HG03460 (cell line): ENCODE measurements around the gene RIMBP2.

ENCODE experiments used
- ATAC-seq: cut with Tn5 transposase; IDR thresholded peaks from one replicate; pipeline ENCODE4 v1.9.1; 2021; ENCODE audit not compliant: unreplicated experiment

RIMBP2 gene

DNA sequence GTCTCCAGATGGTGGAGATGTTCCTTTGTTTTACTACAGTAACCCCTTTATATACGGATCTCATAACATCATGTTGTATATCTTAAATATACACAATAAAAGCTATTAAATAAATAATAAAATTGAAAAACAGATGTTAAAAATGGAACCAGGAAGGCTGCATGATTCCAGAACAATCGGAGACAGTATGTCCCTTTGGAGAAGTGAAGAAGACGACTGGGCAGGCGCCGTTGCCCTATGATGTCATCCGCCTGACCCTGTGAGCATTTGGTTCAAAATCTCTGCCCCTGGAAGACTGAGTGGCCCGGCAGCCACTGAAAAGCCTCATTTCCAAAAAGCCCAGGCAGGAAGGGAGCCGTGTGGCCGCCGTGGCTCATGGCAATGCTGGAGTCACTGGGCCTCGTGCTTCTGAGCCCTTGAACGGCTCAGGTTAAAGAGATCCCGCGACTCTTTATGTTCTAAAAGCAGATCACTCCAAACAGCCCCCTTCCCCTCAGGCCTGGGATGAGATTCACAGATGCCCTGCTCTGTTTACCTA is 30.8 kb downstream of the RIMBP2 start:
- ATAC-seq: no peak

DNA sequence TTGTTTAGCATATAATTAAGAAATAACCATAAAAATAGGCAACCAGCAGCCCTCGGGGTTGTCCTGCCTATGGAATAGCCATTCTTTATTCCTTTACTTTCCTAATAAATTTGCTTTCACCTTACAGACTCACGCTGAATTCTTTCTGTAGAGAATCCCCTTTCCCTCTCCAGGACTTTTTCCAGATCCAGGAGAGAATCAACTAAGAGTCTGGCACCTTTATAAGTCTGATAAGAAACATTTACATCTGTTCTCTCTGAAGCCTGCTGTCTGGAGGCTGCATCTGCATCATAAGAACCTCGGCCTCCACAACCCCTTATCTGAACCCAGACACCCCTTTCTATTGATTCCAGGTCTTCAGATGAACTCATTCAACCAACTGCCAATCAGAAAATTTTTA is 32.3 kb downstream of the RIMBP2 start:
- no peak for ATAC-seq

DNA sequence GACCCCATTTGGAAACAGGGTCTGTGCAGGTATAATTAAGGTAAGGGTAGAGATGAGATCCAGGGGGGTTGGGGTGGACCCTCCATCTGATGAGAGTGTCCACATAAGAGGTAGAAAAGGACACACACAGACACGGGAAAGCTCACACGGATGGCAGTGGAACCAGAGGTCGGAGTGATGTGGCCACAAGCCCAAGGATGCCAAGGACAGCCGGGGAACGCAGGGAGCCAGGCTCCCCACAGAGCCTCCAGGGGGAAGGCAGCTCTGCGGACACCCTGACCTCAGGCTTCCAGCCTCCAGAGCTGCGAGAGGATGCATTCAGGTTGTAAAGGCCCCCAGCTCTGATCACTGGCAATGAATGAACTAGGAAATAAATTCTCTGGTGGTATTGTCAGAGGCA is 33.0 kb downstream of the RIMBP2 start:
- ATAC-seq: no peak

DNA sequence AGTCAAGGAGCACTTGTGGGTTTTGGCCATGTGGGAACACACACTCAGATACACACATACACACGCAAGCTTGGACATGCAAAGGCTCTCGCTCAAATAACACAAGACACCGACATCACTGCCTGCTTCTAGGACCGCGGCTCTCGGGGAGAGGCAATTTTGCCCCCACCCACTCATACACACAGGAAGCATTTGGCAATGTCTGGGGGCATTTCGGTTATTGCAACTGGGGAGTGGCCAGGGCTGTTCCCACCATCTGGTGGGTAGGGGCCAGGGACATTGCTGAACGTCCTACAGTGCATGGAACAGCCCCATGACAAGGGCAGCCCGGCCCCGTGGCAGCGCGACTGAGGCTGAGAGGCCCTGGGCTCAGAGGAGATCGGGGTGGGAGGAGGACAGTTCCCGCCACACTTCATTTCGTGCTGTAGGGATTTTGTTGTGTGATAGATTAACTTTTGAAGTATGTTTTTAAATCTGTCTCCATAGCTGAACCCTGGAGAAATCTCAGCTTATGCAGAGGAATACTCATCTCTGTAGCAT is 35.6 kb downstream of the RIMBP2 start:
- ATAC-seq: no peak

DNA sequence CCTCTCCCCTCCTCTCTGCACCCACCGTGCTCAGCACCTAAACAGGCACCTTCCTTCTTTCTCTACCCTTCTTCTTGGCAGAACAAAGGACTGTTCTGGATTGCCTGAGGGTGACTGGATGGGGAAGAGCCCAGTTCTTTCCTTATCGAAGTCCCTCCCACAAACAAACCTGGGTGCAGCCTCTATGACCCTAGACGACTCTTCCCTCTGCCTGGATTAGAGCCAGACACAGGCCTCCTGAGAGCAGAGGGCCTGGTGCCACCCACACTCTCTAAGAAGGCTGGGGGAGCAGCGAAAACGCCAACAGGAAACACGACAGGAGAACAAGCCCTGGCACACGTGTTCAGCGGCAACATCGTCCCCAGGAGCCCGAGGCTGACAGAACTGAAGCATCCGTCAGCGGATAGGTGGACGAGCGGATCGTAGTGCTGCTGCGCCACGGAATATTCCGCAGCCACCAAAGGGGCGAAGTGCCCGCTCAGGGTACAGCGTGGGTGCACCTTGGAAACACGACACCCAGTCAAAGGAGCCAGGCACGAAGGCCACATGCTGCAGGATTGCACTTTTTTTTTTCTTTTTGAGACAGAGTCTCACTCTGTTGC is 38.0 kb downstream of the RIMBP2 start:
- no peak for ATAC-seq

DNA sequence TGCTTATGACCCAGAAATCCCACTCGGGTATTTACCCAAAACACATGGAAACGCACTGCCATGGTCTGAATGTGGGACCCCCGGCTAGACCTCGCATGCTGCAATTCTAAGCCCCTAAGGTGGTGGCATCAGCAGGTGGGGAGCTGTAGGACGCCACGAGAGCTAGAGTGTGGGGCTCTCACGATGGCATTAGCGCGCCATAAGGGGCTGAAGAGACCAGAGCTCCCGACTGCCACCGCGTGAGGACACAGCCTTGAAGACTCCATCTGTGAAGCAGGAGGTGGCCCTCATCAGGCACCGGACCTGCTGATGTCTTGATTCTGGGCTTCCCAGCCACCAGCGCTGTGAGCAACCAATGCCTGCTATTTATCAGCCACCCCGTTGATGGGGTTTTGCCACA is 40.3 kb downstream of the RIMBP2 start:
- no peak for ATAC-seq

DNA sequence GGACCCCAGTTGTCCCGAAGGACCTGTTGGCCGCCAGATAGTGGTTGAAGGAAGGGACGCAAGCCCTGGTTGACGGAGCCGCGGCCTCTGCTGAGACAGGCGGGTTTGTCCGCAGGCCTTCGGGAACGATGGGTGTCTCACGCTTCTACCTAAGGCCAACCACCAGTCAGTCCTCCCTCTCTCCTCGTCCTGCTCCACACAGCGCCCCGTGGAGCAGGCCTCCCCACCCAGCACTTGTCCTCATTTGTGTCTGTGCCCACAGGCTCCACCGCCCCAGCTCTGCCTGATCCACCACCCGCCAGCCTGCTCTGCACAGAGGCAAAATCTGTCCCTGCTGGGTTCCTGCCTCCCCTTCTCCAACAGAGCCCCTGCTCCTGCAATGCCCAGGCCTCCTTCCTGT is 41.0 kb downstream of the RIMBP2 start:
- ATAC-seq: no peak

DNA sequence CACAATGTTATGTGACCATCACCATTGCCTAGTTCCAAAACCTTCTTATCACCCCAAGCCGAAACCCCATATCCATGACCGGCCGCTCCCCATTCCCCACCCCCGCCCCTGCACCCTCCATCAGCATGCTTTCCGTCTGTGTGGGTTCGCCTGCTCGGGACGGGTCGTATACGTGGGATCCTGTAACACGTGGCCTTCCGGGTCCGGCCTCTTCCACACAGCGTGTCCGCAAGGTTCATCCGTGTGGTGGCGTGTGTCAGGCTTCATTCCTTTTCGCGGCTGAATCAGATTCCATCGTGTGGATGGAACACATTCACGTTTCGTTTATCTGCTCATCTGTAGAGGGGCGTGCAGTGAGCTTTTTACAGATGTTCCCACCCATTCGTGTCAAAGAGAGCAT is 41.4 kb downstream of the RIMBP2 start:
- ATAC-seq: no peak

DNA sequence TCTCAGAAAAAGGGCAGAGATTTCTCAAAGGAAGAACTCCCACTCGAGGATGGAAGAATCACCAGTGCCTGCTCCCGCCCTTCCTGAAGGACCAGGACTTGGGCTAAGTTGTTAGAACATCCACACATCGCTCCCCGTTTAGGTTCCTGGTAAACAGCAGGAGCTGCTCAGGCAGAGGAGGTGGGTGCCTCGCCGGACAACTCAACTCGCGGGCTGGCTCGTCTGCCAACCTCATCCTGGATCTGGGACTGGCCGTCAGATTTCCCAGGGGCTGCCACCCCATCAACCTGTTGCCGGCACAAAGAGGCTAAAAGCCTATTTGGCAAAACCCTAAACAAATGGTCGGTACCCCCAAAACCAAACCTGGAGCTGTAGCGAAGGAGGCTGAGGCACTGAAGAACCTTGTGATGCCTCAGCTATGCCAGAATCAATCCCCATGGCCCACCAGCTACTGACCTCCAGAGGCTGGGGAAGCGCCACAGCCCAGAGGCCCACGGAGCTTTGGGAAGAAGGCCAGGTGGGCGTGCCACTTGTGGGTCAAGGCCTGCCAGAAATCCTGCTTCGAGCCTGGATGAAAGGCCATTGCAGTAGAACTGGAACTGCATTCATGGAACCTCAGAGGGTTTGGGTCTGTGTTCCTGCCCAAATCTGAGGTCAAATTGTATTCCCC is 42.9 kb downstream of the RIMBP2 start:
- no peak for ATAC-seq

DNA sequence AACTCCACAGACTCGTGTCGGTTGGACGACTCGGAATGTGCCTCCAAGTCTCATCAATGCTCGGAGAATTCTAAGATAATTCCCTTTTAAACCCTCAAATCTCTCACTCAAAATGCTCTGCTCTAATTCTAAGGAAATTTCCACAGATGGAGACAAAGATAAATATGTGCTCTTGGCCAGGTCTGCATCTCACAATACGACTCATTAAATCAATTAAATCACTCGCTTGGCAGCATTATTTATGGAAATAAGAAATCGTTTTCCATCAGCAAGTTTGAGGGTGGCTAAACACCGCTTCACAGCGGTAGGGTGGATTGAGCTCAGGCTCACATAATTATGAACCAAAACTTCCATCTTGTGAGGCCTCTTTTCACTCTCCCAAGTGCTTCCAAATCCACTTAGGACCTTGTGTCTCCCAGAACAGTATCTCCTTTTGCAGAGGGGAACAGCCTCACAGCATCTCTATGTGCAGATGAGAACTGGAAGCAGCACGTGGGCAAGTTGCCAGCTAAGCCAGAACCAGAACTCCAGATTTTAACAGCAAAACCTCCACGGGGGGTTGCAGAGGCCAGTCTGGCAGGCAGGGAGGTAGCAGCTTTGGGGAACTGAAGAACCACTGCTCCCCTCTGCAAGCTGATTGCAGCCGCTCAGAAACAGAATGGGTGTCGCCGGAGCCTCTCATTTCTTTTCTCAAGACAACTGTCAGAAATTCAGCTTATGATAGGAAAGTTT is 43.8 kb downstream of the RIMBP2 start:
- ATAC-seq: no peak

DNA sequence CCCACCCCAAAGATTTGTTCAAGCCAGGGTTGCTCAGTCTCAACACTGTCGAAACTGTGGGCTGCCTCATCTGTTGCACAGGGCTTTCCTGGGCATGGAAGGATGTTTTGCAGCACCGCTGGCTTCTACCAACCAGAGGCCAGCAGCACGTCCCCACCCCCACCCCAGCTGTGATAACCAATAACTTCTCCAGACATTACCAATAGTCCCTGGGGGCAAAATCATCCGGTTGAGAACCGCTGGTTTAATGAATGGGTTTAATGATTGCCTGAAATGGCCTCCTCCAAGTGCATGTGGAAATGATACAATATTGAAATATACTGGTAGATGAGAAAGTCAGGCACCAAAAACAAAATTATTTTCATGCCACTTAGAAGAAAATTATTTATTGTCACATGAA is 44.5 kb downstream of the RIMBP2 start:
- no peak for ATAC-seq

DNA sequence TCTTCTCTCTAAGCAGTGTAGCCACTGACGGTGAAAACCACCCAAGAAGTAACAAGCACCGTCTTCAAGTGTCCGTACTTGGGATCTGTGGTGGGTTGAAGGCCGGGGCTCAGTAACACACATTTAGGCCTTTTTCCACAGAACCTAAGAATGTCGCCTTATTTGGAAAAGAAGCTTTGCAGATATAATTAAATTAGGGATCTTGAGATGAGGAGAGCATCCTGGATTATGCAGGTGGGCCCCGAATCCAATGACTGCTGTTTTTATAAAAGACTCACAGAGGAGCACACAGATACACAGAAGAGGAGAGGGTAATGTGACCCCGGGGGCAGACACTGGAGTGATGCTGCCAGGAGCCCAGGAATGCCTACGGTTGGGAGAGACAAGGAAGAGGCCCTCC is 46.3 kb downstream of the RIMBP2 start:
- no peak for ATAC-seq

DNA sequence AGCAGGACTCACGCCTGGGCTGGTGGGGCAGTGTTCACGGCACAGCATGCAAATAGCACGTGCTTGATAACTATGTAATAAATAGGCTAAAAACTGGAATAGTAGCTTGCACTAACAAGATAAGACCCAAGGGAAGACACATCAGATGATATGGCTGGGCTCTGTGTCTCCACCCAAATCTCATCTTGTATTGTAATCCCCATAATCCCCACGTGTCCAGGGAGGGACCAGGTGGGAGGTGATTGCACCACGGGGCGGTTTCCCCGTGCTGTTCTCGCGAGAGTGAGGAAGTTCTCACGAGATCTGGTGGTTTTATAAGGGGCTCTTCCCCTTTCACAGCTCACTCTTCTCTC is 46.9 kb downstream of the RIMBP2 start:
- no peak for ATAC-seq

DNA sequence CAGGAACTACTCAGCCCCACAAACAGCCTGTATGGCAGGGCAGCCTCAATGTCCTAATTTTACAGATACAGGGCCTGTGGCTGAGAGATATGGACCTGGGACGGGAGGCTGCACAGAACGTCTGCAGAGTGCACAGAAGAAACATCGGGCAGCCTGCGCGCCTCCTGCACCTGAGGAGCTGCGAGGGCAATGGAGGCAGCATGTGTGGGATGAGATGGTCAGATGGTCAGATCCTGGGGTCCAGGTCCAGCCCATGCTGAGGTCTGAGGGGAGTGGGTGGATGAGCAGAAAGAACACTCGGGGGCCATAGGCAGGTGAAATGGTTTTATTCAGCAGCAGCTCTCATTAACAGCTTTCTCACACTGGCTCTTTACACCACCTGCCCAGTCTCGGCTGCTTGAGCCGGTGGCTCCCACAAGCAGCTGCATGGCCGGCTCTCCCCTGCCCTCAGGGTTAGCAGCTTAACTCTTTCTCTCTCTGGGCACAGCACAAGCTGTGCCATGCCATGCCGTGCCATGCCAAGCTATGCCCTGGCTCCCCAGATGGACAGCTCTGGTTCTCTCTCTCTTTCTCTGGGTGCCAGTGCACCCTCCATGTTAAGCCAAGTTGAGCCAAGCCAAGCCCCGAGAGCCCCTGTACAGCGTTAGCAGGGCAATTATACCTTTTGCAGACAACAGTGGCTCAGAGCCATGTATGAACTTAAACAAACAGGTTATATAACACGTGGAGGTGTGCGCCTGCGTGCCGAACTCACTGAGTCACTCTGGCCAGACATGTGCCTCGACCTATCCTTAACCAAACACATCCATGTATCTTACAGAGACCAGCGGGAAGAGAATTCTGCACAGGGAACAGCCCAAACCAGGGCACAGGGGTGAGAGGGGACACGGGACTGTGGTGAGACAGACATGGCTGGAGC is 47.6 kb downstream of the RIMBP2 start:
- no peak for ATAC-seq

DNA sequence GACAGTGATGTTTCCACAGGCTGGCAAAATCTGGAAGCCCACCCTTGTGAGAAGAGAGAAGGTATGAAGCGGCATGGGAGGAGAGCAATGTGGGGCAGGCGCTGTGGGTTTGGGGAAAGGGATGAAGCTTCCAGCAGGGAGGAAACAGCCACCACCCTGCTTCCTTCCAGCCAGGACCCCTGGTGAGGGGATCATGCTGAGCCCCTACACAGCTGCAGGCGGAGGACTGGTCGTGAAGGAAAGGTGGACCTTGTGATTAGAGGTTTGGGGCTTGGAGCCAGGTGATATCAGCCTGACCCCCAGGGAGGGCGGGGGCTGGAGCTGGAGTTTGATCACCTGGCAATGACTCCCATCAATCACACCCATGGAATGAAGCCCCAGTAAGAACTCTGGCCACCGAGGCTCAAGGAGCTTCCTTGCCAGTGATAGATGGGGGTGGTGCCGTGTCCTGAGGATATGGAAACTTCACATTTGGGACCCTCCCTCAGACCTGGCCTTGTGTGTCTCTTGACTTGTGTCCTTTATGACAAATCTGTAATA is 48.6 kb downstream of the RIMBP2 start:
- no peak for ATAC-seq

DNA sequence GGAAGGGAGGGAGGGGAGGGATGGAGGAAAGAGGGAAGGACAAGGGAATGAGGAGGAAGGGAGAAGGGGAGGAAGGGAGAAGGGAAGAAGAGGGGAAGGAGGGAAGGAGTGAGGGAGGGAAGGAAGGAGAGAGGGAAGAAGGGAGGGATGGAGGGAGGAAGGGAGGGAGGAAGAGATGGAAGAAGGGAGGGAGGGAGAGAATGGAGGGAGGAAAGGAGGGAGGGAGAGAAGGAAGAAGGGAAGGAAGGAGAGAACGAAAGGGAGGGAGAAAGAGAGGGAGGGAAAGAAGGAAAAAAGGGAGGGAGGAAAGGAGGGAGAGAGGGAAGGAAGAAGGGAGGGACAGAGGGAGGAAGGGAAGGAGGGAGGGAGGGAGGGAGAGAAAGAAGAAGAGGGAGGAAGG is 49.5 kb downstream of the RIMBP2 start:
- ATAC-seq: no peak

DNA sequence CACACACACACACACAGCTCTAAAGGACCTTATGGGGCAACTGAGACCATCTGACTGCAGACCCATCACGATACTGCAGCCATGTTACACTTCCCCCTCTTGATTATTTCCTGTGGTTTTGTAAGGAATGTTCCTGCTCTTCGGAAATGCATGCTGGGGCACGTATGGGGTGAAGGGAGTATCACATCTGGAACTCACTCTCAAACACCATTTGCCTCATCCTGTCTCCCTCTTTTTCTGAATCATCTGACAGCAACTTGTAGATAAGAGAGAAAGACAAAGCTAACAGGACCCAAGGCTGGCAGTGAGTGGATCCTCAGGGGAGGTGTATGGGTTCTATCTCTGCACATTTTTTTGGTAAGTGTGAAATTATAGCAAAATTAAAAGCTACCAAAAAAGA is 50.3 kb downstream of the RIMBP2 start:
- no peak for ATAC-seq

DNA sequence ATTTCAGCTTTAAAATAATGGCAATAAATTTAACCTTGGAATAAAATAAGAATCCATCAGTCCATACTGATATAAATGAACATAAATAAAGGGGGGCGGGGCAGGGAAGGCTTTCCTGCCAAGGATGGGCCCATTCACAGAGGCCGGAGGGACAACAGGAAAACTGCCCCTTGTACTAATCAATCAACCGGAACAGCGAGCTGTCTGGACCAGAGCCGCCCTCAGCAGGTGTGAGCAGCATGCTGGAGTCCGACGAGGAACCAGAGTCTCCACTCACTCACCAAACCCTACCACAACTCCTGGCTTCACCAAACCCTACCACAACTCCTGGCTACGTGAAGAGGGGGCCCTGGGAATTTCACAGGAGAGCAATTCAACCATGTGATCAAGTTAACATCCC is 51.3 kb downstream of the RIMBP2 start:
- ATAC-seq: no peak

DNA sequence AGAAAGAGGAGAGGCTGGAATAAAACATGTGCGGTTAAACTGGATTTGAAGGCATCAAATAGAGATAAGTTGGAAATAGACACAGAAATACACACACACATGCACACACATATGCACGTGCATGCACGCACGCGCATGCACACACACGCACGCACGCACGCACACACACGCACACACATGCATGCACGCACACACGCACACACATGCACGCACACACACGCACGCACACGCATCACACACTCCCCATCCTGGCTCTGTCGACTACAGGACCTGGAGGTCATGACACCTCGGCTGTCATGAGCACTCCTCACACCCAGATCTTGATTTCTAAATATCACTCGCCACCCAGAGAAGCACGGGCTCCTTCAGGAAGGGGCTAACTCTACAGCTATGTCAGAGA is 51.8 kb downstream of the RIMBP2 start:
- ATAC-seq: no peak

DNA sequence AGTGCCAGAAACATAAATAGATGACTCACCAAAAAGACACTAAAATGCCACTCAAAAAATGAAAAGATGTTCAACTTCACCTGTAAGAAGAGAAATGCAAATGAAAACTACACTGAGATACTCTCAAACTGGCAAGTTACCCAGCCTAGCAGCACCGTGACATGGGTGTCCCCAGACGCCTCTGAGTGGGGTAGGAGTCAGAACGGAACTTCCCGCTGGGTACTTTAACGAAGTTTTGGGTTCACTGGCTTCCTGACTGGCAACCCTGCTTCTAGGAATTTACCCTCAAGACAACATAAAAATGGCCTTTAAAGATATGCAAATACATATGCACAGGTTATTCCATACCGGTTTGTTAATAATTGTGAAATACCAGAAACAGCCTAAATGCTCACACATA is 52.6 kb downstream of the RIMBP2 start:
- ATAC-seq: no peak
